K562 (cell line): ENCODE data around the gene PTPN18. TPM values are rescaled to one million over a fixed set of nuclear protein-coding genes. Genes with fewer than 3 reads are reported as not detected.

Experiments used
- BCOR ChIP-seq: fragments of 450-650 bp; IDR thresholded peaks from 2 replicates; pipeline ENCODE4 v1.6.1; 2016
- CHD2 ChIP-seq: IDR thresholded peaks from 2 replicates; pipeline ENCODE4 v1.6.1; 2011; ENCODE audit warnings: low read depth, low read length
- ELK3 ChIP-seq: fragments of 450-650 bp; formaldehyde crosslinking; IDR thresholded peaks from 2 replicates; pipeline ENCODE4 v1.4.0; 2020; ENCODE audit warnings: mild to moderate bottlenecking
- EP300 ChIP-seq: IDR thresholded peaks from 2 replicates; pipeline ENCODE4 v1.6.1; 2012; ENCODE audit warnings: low read length, improper control_type of control experiment
- FOXK1 ChIP-seq: sonication (generic); formaldehyde crosslinking; IDR thresholded peaks from 2 replicates; pipeline ENCODE4 v1.8.0; 2022; ENCODE audit warnings: missing genetic modification reagents, mild to moderate bottlenecking, borderline replicate concordance
- HDAC8 ChIP-seq: fragments of 450-650 bp; IDR thresholded peaks from 2 replicates; pipeline ENCODE4 v1.6.1; 2016; ENCODE audit warnings: mild to moderate bottlenecking, missing genetic modification characterization, moderate library complexity, missing compliant biosample characterization
- HLTF ChIP-seq: fragments of 450-650 bp; IDR thresholded peaks from 2 replicates; pipeline ENCODE4 v1.6.1; 2016
- KDM5B ChIP-seq: fragments of 200-600 bp; sonication (generic); IDR thresholded peaks from 2 replicates; pipeline ENCODE4 v1.6.1; 2012; ENCODE audit warnings: low read depth, mild to moderate bottlenecking, moderate library complexity, low read length, control low read depth, inconsistent platforms; ENCODE audit not compliant: insufficient replicate concordance
- MAX ChIP-seq: sonication (generic); formaldehyde crosslinking; IDR thresholded peaks from 2 replicates; pipeline ENCODE4 v1.9.0; 2022; ENCODE audit warnings: mild to moderate bottlenecking, missing genetic modification reagents
- PHB2 ChIP-seq: fragments of 450-650 bp; IDR thresholded peaks from 2 replicates; pipeline ENCODE4 v1.6.1; 2017; ENCODE audit warnings: low read depth
- SIN3B ChIP-seq: fragments of 450-650 bp; IDR thresholded peaks from 2 replicates; pipeline ENCODE4 v1.6.1; 2017; ENCODE audit warnings: low read depth, mild to moderate bottlenecking, moderate library complexity
- TCF15 ChIP-seq: fragments of 250-450 bp; sonication (Bioruptor Pico); IDR thresholded peaks from 2 replicates; pipeline ENCODE4 v1.8.0; 2022; ENCODE audit warnings: moderate library complexity, mild to moderate bottlenecking, inconsistent platforms
- TGIF2 ChIP-seq: sonication (generic); formaldehyde crosslinking; IDR thresholded peaks from 2 replicates; pipeline ENCODE4 v1.8.1; 2022; ENCODE audit warnings: mild to moderate bottlenecking, missing genetic modification reagents, moderate library complexity
- U2AF1 ChIP-seq: fragments of 200-400 bp; formaldehyde crosslinking; optimal IDR thresholded peaks from 2 replicates; pipeline ENCODE3; 2017; ENCODE audit warnings: mild to moderate bottlenecking, low read depth, low read length, moderate library complexity
- VEZF1 ChIP-seq: fragments of 200-800 bp; sonication (Bioruptor generic); IDR thresholded peaks from 2 replicates; pipeline ENCODE4 v1.6.1; 2017; ENCODE audit warnings: missing genetic modification characterization, missing compliant biosample characterization
- ZFP1 ChIP-seq: fragments of 450-650 bp; formaldehyde crosslinking; IDR thresholded peaks from 2 replicates; pipeline ENCODE4 v1.4.0; 2020; ENCODE audit warnings: mild to moderate bottlenecking, mixed read lengths
- polyA plus RNA-seq, 8 experiments: library from polyadenylated mRNA; depleted of rRNA in 4 of 8; stranded (reverse) in 5 of 8; unstranded in 3 of 8; fragments of >200 nt; fragmentation: Nextera tagmentation in 2 of 8; fragmentation: Illumina TruSeq in 1 of 8; extraction: Ambion mirVana in 2 of 8; extraction: Trizol in 1 of 8; gene quantifications; 2 replicates each; pipeline versions ENCODE4 v1.2.1 to v1.2.3, GENCODE V29; 2011 to 2014; ENCODE audit warnings: inconsistent platforms in 1 of 8, missing spikeins in 1 of 8
- total RNA-seq, 7 experiments: library from RNA; depleted of rRNA in 6 of 7; stranded (reverse); fragments of >200 nt in 6 of 7; fragmentation: Illumina TruSeq in 2 of 7; extraction: Trizol in 2 of 7; gene quantifications; 2 replicates each; pipeline versions ENCODE4 v1.2.1 to v1.2.3, GENCODE V29; 2011 to 2021; ENCODE audit warnings: low replicate concordance in 1 of 7
- TF ChIP-seq, protein P1 (sequence below): fragments of 250-450 bp; sonication (Bioruptor Pico); IDR thresholded peaks from 2 replicates; pipeline ENCODE4 v1.4.0; 2020
- TF ChIP-seq, protein P2 (sequence below): fragments of 450-650 bp; IDR thresholded peaks from 2 replicates; pipeline ENCODE4 v1.6.1; 2018; ENCODE audit not compliant: partially characterized antibody

Gene PTPN18
- total and polyA plus RNA-seq, 9 of the 15 experiments (the other 6 are each of a cell fraction or from before 2014, with no cell fraction given): 11.6 to 90.7 (median 49.6) TPM

DNA sequence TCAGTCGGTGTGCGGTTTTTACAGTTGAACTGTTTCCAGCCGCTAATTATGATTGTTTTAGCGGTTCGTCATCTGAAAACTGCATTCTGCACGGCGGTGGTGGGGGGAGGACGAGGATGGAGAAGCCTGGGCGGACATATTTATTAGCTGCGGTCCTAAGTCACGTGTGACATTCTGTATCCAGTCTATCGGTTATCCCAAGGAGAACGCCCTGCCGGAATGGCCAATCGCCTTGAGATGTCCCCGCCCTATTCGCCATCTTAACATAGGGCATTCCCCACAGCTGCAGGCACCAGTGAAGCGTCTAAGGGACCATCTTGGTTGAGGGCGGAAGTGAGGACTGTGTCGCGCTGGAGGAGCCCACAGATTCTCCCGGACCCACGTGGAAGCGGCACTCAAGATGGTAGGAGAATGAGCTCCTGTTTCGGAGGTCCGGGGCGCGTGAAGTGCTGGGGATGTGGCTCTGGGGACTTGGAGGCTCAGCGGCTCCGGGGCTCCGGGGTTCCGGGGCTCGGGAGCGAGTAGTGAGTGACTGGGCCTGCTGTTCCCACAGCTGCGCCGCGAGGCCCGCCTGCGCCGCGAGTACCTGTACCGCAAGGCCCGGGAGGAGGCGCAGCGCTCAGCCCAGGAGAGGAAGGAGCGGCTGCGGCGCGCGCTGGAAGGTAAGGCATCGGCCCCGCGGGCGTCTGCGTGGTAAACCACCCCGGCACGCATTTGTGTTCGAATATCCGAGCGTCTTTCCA lies 13.2 kb upstream of the PTPN18 start, which contains the start of gene IMP4 (continued):
- TF ChIP-seq ELK3: 0 out of 2 replicates have a peak, but pooled peaks have one; percentile 64
- no peak; the same call in 1 of the 2 replicates for TF ChIP-seq EP300
- TF ChIP-seq U2AF1: peak; percentile 48
- 0 out of 2 replicates have a peak, but pooled peaks have one; percentile 39 for TF ChIP-seq HLTF
- TF ChIP-seq, protein P1, sequence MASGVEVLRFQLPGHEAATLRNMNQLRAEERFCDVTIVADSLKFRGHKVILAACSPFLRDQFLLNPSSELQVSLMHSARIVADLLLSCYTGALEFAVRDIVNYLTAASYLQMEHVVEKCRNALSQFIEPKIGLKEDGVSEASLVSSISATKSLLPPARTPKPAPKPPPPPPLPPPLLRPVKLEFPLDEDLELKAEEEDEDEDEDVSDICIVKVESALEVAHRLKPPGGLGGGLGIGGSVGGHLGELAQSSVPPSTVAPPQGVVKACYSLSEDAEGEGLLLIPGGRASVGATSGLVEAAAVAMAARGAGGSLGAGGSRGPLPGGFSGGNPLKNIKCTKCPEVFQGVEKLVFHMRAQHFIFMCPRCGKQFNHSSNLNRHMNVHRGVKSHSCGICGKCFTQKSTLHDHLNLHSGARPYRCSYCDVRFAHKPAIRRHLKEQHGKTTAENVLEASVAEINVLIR (CRISPR knock-in tag): no peak
- TF ChIP-seq TCF15 (CRISPR knock-in tag): no peak
- TF ChIP-seq PHB2: no peak
- TF ChIP-seq, protein P2, sequence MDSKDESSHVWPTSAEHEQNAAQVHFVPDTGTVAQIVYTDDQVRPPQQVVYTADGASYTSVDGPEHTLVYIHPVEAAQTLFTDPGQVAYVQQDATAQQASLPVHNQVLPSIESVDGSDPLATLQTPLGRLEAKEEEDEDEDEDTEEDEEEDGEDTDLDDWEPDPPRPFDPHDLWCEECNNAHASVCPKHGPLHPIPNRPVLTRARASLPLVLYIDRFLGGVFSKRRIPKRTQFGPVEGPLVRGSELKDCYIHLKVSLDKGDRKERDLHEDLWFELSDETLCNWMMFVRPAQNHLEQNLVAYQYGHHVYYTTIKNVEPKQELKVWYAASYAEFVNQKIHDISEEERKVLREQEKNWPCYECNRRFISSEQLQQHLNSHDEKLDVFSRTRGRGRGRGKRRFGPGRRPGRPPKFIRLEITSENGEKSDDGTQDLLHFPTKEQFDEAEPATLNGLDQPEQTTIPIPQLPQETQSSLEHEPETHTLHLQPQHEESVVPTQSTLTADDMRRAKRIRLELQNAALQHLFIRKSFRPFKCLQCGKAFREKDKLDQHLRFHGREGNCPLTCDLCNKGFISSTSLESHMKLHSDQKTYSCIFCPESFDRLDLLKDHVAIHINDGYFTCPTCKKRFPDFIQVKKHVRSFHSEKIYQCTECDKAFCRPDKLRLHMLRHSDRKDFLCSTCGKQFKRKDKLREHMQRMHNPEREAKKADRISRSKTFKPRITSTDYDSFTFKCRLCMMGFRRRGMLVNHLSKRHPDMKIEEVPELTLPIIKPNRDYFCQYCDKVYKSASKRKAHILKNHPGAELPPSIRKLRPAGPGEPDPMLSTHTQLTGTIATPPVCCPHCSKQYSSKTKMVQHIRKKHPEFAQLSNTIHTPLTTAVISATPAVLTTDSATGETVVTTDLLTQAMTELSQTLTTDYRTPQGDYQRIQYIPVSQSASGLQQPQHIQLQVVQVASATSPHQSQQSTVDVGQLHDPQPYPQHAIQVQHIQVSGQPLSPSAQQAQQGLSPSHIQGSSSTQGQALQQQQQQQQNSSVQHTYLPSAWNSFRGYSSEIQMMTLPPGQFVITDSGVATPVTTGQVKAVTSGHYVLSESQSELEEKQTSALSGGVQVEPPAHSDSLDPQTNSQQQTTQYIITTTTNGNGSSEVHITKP: no peak
- no peak for TF ChIP-seq TGIF2 (CRISPR knock-in tag)
- no peak; the same call in 1 of the 2 replicates for TF ChIP-seq BCOR
- no peak for TF ChIP-seq ZFP1 (CRISPR knock-in tag)
- TF ChIP-seq CHD2: no peak
- TF ChIP-seq MAX (CRISPR knock-in tag): peak; percentile 94
- TF ChIP-seq HDAC8 (tag): peak; percentile 48
- TF ChIP-seq KDM5B: peak; percentile 26
- peak; percentile 83 for TF ChIP-seq FOXK1 (CRISPR knock-in tag)
- peak; percentile 75 for TF ChIP-seq VEZF1 (CRISPR knock-in tag)
- TF ChIP-seq SIN3B: peak; percentile 93
